Adrenal gland (tissue), 12 donors: ENCODE results near the gene GPHN. TPM values are rescaled to one million over a fixed set of nuclear protein-coding genes. Genes with fewer than 3 reads are reported as not detected.

Source experiments
- DNase-seq, 7 donors: peaks; one replicate each; pipeline ENCODE4 v3.0.0-alpha.2; 2019 to 2020
- H3K27ac ChIP-seq, 5 donors: fragments of 200-600 bp; sonication (generic) in 4 of 5; 1 replicate in 3 of 5; 2 replicates in 2 of 5; pipeline versions ENCODE4 v1.5.1 to v1.8.0; 2016 to 2020; ENCODE audit warnings: mild to moderate bottlenecking in 1 of 5
- H3K27me3 ChIP-seq: fragments of 200-600 bp; 2 replicates; pipeline ENCODE4 v1.8.0; 2021
- H3K36me3 ChIP-seq, 2 donors: fragments of 200-600 bp; replicated peaks in 1 of 2; 1 replicate in 1 of 2; 2 replicates in 1 of 2; pipeline versions ENCODE4 v1.5.1 to v1.8.0; 2018 to 2022
- H3K4me1 ChIP-seq, 2 donors: fragments of 200-600 bp; replicated peaks in 1 of 2; 1 replicate in 1 of 2; 2 replicates in 1 of 2; pipeline versions ENCODE4 v1.5.1 to v1.8.0; 2018 to 2021
- H3K4me3 ChIP-seq, 4 donors: fragments of 200-600 bp; sonication (generic) in 3 of 4; one replicate each; pipeline ENCODE4 v1.5.1; 2016 to 2018
- H3K9me3 ChIP-seq, 3 donors: fragments of 200-600 bp; sonication (generic) in 1 of 3; replicated peaks in 1 of 3; 1 replicate in 2 of 3; 2 replicates in 1 of 3; pipeline versions ENCODE4 v1.5.1 to v1.8.0; 2016 to 2021
- POLR2A ChIP-seq, 2 donors: fragments of 450-650 bp; IDR thresholded peaks; one replicate each; pipeline ENCODE4 v1.6.1; 2017; ENCODE audit warnings: antibody characterized with exemption in 2 of 2, mild to moderate bottlenecking in 2 of 2, moderate library complexity in 1 of 2
- WGBS, 4 donors: extraction: QIAGEN DNeasy Blood & Tissue Kit in 2 of 4; methylation state at CpG; one replicate each; pipeline versions ENCODE4 v1.1.5 to v1.1.7; 2013 to 2017; 5-methylcytosine and 5-hydroxymethylcytosine counted together
- intact Hi-C, 2 donors: fragments of 100-400 bp; cut with DNase I; formaldehyde crosslinking; loops; one replicate each; pipeline versions ENCODE4 v1.14.1 to v1.15.0; 2022 to 2023
- polyA plus RNA-seq, 3 donors: library from polyadenylated mRNA; stranded (reverse); fragments of 200-250 nt in 2 of 3; fragments of 350-450 nt in 1 of 3; fragmentation: Illumina TruSeq in 1 of 3; extraction: RNeasy Lipid Tissue Mini Kit (QIAGEN cat#74804) in 1 of 3; gene quantifications; one replicate each; pipeline ENCODE4 v1.2.3, GENCODE V29; 2013 to 2014
- total RNA-seq, 9 donors: library from RNA; depleted of rRNA in 4 of 9; stranded (reverse); fragments of >200 nt in 4 of 9; fragments of 120-200 nt in 1 of 9; fragmentation: NEBNext Ultra II Directional in 1 of 9; extraction: Animal tissue kit (Norgen Biotek cat#: 25700) in 1 of 9; gene quantifications; one replicate each; pipeline versions ENCODE4 v1.1.0 to v1.2.4, GENCODE V29; 2013 to 2023
- TF ChIP-seq, protein P1 (sequence below), 6 experiments: fragments of 450-650 bp in 4 of 6; fragments of 200-600 bp in 2 of 6; sonication (generic) in 1 of 6; IDR thresholded peaks; 1 replicate in 5 of 6; 2 replicates in 1 of 6; pipeline versions ENCODE4 v1.5.1 to v1.8.0; 2016 to 2021; ENCODE audit warnings: antibody characterized with exemption in 6 of 6, mild to moderate bottlenecking in 2 of 6, moderate library complexity in 1 of 6
- donor health status: healthy with polysubstance abuse.
- donor health status: Bipolar disorder and iron deficiency.
- donor health status: DM: yes; HTN: yes; CAD: no.
- donor health status: DM: no; HTN: no; CAD: no.
- donor health status: DM: no; HTN: no; CAD: no.
- donor health status: DM: yes; HTN: yes; CAD: no.

The GPHN gene
- total and polyA plus RNA-seq, 12 donors = 12.5 to 41.0 (median 24.0) TPM

DNA sequence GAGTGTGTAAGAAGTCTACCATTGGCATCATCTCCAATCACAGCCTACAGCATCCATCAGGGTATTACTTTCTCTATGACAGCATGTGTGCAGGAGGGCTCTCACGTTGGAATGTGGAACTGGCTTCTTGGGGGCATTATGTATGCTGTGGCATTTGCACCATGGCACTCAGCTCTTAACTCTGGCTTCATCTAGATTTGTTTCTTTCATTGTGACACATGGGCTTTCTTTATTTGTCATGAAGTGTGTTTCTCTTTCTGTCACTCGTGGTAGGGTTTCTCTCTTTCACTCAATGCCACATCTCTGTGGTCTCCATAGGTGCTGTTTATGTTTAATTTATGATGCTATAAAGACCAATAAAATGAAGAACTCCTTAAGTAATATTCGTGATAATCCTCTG lies 490.1 kb downstream of the GPHN start:
- H3K27me3 ChIP-seq = no peaks in the 10 kb centered on the region
- no peak for DNase-seq
- H3K4me1 ChIP-seq = no peaks in the 10 kb centered on the region
- TF ChIP-seq, protein P1, sequence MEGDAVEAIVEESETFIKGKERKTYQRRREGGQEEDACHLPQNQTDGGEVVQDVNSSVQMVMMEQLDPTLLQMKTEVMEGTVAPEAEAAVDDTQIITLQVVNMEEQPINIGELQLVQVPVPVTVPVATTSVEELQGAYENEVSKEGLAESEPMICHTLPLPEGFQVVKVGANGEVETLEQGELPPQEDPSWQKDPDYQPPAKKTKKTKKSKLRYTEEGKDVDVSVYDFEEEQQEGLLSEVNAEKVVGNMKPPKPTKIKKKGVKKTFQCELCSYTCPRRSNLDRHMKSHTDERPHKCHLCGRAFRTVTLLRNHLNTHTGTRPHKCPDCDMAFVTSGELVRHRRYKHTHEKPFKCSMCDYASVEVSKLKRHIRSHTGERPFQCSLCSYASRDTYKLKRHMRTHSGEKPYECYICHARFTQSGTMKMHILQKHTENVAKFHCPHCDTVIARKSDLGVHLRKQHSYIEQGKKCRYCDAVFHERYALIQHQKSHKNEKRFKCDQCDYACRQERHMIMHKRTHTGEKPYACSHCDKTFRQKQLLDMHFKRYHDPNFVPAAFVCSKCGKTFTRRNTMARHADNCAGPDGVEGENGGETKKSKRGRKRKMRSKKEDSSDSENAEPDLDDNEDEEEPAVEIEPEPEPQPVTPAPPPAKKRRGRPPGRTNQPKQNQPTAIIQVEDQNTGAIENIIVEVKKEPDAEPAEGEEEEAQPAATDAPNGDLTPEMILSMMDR (IDR thresholded peaks at IDR 0.05) = no peak
- TF ChIP-seq POLR2A (IDR thresholded peaks at IDR 0.05) = no peak
- WGBS, 4 donors = 87 to 92% (median 89%) methylated on average over 3 of the region's 3 CpGs
- intact Hi-C loops = no loop called here
- H3K4me3 ChIP-seq = no peak overlapping the region
- H3K27ac ChIP-seq = no peak overlapping the region
- no peaks in the 10 kb centered on the region for H3K9me3 ChIP-seq
- H3K36me3 ChIP-seq = no peaks in the 10 kb centered on the region

DNA sequence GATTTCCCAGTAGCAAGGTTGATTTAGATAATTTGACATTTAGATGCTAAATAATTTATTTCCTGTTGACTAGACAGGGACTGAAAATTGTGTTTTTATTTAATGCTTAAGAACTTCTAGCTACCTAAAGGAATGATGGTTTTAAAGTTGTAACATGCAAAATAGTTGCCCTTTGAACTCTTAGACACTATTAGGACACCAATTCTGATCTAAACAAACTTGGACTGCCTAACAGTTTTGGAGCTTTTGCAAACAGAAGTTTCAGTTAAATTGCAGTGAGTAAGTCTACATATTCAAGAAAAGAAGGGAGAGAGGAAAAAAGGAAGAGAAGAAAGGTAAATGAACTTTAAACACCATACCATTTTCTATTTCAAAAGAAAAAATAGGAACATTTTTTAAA lies 492.0 kb downstream of the GPHN start:
- Histone ChIP-seq H3K27ac (no peak overlapping the region), H3K9me3 (no peaks in the 10 kb centered on the region), H3K4me3 (no peak overlapping the region), H3K36me3 (no peaks in the 10 kb centered on the region), H3K4me1 (no peaks in the 10 kb centered on the region), H3K27me3 (no peaks in the 10 kb centered on the region)
- intact Hi-C loops = no loop called here
- no peak for TF ChIP-seq POLR2A (IDR thresholded peaks at IDR 0.05)
- TF ChIP-seq, protein P1 (IDR thresholded peaks at IDR 0.05) = no peak
- DNase-seq = no peak

DNA sequence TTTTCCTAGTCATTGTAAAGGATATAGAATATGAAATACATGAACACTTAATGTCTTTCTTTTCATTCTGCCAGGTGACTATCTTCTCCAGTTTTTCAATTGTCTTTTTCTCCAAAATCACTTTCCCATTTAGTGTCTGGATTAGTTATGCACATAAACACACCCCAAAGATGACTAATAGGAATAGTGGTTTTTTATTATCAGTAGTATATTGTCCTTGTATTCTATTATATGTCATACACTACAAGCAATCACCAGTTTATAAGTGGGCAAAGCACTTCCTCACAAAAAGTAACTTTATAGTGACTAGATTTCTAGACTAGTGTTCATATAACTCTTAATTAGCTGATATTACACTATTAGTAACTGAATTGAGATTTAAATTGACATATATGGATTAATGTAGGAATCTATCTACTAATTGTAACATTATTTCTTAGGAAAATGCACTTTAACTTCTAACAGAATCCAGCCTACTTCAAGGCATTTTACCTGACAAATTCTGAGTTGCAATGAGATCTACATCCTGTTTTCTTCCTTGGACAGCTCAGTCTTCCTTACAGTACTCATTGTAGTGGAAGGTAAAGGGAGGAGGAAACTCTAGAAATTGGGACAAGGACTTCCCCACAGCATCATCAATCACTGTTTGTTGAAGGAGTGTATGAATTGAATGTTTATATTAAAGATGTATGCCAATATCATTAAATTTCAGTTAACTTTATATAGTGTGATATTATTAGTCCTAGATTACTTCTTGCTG lies 495.2 kb downstream of the GPHN start:
- TF ChIP-seq, protein P1 (IDR thresholded peaks at IDR 0.05) = no peak
- no peak for TF ChIP-seq POLR2A (IDR thresholded peaks at IDR 0.05)
- Histone ChIP-seq H3K36me3 (no peaks in the 10 kb centered on the region), H3K9me3 (no peaks in the 10 kb centered on the region), H3K4me1 (no peaks in the 10 kb centered on the region), H3K27ac (no peak overlapping the region), H3K27me3 (no peaks in the 10 kb centered on the region), H3K4me3 (no peak overlapping the region)
- intact Hi-C loops = no loop called here
- no peak for DNase-seq

DNA sequence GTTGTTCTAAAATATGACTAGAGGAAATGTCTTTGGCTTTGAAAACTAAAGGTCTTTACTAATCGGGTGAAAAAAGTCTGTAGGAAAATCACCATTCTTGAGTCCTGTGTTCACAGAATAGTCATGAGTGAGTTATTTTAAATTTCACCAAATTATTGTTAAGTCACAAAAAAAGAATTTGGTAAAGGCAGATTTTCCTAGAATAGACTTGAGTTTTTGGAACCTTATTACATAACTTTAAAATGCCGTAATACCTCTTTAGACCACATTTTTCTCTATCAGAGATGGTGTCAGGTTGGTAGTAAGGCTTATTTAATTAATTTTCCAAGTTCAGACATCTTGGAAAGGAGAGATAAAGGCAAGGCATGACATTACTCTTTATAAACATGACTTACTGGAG lies 496.6 kb downstream of the GPHN start:
- 95 to 99% (median 98%) methylated on average over 2 of the region's 2 CpGs for WGBS, 4 donors
- H3K9me3 ChIP-seq = no peaks in the 10 kb centered on the region
- TF ChIP-seq, protein P1 (IDR thresholded peaks at IDR 0.05) = no peak
- TF ChIP-seq POLR2A (IDR thresholded peaks at IDR 0.05) = no peak
- H3K36me3 ChIP-seq = no peaks in the 10 kb centered on the region
- intact Hi-C loops = no loop called here
- no peak overlapping the region for H3K27ac ChIP-seq
- H3K4me3 ChIP-seq = no peak overlapping the region
- H3K4me1 ChIP-seq = no peaks in the 10 kb centered on the region
- no peaks in the 10 kb centered on the region for H3K27me3 ChIP-seq
- DNase-seq = no peak
